NCI-H1092 (cell line): ENCODE data around the gene AK4.
"Not testable (repeated sequence)": the region's sequence is repeated elsewhere in the genome, so short reads cannot be mapped to it uniquely, and the experiment has no call there.

Experiments
- DNase-seq: peaks from one replicate; lab custom pipeline; 2025; lab: John Stamatoyannopoulos, UW

AK4 gene

GRCh38 chr1:65150583-65151263 lies 2.7 kb downstream of the AK4 start:
- no peak for DNase-seq

DNA sequence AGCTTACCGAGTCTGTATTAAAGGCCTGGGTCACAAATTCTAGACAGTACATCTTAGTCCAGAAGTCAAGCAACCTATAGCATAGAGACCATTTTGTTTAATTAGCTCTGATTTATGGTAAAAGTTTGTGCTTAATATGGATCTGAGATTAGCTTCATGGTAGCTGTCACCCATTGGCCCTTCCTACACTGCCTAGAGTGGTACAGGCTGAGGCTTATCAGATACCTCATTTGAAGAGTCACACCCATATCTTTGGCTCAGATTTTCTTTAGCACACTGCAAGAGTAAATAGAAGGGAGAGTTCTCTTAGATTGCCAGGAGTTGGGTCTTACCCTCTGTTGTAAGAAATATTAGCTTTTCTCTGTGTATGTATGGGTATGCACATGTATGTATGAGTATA lies 3.6 kb downstream of the AK4 start:
- DNase-seq = no peak

DNA sequence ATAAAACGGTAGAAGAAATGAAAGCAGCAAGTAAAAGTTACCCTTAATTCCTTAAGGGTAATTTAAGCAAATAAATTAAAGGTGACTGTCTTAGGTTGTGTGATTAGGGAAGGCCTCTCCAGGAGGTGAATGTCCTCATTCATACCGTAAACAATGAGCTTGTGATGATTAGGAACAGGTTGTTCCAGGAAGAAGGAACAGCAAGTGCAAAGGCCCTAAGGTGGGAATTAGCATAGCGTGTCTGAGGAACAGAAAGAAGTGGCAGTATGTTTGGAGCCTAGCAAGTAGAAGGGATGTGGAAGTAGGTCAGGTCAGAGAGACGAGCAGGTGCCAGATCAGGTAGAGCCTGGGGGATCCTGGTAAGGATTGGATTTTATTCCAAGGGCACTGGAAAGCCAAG lies 5.6 kb downstream of the AK4 start:
- no peak for DNase-seq

DNA sequence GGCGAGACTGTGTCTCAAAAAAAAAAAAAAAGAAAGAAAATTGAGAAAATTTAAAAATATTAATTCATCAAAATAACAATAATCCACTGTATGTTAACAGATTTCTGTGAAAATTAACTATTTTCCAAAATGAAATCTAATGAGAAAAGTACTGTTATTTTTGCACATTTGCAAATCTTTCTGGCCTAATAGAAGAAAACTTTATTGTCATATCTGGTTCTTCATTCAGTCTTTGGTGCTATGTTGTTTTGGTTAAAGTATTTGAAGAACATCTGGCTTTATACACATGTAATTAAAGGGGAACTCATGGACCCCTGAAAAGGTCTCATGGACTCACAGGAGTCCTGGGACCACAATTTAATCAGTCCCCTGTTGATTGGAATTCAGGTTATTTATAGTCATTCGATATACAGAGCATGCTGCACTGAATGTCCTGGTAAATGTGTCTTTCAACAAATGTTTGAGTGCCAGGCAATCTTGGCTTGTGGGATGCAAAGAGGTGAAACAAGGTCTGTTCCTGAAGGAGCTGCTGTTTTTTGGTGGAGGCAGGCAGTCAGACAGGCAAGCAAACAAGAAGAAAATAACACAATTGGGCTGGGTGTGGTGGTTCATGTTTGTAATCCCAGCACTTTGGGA lies 9.0 kb downstream of the AK4 start:
- DNase-seq = no peak

GRCh38 chr1:65157546-65157941 lies 9.5 kb downstream of the AK4 start:
- DNase-seq = no peak

- not testable (repeated sequence) for DNase-seq
Observed at GRCh38 chr1:65159291-65159688, 11.3 kb downstream of the AK4 start.

DNA sequence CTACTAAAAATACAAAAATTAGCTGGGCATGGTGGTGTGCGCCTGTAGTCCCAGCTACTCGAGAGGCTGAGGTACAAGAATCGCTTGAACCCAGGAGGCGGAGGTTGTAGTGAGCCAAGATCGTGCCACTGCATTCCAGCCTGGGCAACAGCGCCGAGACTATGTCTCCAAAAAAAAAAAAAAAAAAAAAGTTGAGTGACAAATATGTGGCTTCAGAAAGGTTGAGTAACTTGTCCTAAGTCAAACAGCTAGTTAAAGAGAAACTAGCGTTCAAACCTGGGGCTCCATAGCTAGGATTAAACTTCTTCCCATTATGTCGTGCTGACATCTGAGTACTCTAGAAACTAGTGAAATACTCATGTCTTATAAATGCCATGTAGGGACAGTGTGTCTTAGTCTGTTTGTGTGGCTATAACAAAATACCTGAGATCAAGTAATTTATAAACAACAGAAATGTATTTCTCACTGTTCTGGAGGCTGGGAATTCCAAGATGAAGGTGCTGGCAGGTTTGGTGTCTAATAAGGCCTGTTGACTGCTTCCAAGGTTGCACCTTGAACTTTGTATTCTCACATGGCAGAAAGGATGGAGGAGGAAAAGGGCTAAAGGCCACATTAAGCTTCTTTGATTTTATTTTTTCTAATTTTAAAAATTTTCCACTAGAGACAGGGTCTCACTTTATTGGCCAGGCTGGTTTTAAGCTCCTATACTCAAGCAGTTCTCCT lies 12.0 kb downstream of the AK4 start:
- no peak for DNase-seq

DNA sequence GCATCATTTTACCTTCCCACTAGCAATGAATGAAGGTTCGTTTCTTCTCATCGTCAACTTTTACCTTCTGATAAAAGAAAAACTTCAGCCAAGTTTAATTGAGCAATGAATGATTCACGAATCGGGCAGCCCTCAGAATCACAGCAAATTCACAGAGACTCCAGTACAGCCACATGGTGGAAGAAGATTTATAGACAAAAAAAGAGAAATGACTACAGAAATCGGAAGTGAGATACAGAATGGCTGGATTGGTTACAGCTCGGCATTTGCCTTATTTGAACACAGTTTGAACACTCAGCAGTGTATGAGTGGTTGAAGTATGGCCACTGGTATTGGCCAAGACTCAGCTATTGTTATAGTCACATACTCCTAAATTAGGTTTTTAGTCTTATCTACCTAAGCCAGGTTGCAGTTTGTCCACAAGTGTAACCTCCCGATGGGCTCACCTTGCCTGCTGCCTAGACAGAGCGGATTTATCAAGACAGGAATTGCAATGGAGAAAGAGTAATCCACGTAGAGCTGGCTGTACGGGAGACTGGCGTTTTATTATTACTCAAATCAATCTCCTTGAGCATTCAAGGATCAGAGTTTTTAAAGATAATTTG lies 15.3 kb downstream of the AK4 start:
- DNase-seq = no peak

- DNase-seq = not testable (repeated sequence)
Observed at GRCh38 chr1:65164101-65164500, 16.1 kb downstream of the AK4 start.

- no peak for DNase-seq
Observed at GRCh38 chr1:65164633-65165032, 16.6 kb downstream of the AK4 start.

DNA sequence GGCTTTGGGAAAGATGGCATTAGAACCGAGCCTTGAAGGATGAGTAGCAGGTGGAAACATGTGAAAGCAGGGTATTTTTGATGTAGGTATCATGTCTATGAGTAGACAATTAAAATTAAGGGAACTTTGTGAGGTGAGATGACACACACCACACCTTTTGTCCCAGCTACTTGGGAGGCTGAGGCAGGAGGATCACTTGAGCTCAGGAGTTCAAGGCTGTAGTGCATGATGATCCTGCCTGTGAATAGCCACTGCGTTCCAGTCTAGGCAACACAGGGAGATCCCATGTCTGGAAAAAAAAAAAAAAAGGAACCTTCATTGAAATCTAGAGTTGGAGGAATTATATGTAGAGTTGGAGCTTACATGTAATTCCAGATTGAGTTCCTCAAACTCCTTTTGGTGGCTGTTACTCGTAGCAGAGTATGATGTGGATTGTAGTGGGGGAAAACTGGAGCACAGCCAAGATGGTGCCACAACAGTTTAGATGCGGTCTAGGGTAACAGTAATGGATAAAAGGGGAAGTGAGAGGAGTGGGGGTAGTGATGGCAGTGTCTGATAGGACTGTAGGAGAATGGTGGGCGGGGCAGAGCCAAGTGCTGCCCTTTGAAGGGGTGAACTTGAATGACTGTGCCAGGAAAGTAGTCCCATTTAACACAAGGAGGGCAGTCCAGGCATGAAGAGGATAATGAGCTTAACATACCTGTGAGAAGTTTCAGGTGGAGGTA lies 17.4 kb downstream of the AK4 start:
- DNase-seq = no peak

- DNase-seq = no peak
Observed at GRCh38 chr1:65166572-65167305, 18.7 kb downstream of the AK4 start.

DNA sequence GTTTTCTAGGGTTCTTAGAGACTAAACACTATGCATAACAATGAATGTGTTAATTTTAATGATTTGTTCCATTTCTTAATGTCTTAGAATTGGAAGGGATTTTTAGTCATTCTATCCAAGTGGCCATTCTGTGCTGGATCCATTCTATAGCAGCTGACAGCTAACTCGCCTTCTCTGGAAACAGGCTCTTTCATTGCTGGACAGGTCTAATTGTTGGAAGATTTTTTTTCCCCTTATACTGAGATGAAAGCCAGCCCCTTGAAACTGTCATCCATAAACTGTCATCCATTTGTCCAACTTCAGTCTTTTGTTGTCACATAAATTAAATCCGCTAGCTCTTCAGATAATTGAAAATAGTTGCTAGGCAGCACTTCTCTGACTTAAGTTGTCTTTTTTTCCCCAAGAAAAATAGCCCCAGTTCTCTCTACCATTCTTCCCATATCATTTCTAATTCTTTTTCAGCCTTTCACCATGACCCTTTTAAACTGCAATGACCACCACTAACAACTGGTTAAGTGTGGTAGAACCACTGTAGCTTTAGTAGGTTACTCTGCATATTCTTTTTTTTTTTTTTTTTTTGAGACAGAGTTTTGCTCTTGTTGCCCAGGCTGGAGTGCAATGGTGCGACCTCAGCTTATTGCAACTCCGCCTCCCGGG lies 19.7 kb downstream of the AK4 start:
- DNase-seq = no peak

DNA sequence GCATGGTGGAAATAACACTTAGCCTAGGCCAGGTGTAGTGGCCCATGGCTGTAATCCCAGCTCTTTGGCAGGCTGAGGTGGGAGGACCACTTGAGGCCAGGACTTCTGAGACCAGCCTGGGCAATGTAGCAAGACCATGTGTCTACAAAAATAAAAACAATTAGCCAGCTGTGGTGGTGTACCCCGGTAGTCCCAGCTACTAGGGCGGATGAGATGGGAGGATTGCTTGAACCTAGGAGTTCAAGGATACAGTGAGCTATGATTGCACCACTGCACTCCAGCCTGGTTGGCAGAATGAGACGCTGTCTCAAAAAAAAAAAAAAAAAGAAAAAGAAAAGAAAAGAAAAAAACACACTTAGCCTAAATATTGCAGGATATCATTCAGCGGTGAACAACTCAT lies 20.9 kb downstream of the AK4 start:
- DNase-seq = no peak

- no peak for DNase-seq
Observed at GRCh38 chr1:65170511-65171142, 22.6 kb downstream of the AK4 start.

DNA sequence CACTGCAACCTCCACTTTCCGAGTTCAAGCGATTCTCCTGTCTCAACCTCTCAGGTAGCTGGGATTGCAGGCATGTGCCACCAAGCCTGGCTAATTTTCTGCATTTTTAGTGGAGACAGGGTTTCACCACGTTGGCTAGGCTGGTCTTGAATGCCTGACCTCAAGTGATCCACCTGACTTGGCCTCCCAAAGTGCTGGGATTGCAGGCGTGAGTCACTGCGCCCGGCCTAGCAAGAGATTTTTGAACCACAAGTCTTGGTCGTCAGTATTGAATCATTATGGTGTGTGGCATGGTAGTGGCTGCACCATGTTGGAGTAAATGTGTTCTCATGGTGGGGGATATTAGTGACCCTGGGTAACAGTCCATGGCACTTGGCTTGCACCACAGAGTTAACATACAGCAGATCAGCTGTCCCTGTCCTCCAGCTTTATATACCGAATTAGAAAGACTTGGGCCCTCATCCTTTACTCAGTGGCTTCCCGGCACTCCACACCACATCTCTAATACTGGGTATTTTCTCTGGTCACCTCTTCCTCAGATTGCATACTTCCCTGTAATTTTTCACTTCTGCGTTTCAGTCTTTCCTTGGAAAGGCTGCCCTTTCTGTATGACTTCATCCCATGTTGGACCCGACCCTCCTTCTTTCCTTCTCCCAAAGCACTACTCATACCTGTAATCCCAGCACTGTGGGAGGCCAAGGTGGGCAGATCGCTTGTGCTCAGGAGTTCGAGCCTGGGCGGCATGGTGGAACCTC lies 25.1 kb downstream of the AK4 start:
- DNase-seq = no peak

DNA sequence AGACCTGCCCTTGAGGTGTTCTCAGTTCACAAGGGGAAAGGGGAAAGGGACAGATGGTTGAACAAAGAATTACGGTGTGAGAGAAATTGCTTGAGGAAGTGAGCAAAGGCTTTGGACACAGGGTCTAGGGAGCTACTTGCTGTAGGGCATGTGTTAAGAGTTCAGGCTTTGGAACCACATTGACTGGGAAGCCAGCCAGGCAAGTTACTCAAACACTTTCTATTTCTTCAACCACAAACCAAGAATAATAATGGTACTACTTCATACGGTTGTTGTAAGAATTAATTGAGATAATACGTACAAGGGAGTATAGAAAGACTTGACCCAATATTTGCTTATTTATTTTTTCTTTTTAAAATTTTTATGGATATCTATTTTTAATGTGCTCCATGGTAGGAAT lies 26.6 kb downstream of the AK4 start:
- DNase-seq = no peak

DNA sequence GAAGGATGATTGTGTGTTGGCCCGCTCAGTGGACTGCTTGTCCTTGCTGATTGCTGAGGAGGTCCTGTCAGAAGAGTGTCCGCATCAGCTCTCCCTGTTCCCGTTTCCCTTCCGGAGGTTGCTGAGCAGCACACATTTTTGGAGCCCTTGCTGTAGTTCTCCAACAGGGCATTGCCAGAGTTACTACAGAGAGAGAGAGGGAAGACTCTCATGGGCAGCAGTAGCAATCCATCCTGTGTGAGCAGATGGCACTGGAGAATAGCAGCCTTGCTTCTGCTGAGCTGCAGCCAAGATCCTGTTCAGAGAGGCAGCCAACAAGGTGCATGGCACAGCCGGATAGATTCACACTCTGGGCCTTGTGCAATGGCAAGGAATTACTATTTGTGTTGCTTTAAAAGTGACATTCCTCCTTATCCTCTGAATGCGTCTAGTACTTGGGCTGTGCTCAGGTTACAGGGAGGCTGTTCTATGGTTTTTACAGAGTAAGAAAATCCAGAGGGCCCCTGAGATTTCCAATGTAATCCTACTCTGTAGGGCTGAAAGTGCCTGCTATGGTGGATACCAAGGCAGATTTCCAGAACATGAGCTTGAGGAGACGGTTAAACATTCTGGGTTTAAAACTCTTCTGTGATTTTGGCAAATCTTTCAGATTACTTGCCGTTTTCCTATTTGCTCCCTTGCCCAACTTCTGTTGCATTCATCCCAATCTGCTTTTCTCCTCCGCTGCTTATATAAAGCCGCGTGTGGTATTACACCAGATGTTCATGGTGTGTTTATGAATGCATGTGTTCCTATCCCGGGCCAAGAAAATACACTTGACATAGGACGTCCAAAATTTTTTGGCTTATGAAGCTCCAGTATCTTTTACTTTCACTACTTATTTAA lies 27.4 kb downstream of the AK4 start:
- DNase-seq = no peak

DNA sequence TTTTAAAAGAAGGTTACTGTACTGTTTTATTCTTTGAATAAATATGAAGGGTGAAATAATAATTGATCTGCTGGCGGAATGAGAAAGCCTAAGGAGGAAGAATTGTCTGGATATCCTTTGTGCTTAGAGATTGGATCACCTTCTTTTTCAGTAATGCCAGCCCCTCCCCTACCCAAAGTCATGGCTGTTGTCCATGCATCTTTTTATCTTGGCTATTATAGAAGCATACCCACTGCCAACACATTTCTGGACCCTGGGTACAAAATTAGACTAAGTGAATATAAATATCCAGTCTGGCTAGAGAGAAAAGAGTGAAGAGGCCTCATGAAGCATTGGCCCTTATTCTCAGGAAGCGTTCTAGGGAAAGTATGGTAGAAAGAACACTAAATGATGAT lies 28.1 kb downstream of the AK4 start:
- no peak for DNase-seq
